ENCODE measurements around the gene CLEC2B.

Gene CLEC2B

GRCh38 chr12:9870286-9870866 is 1.2 kb upstream of the CLEC2B start:
- Histone ChIP-seq H2AFZ (ENCODE audit: insufficient read depth, low read length, poor library complexity) (no peak overlapping the region), H2BK5ac (ENCODE audit: low read depth, low read length, poor library complexity) (no peak overlapping the region), H3K79me2 (ENCODE audit: control insufficient read depth, insufficient read depth, low read length, poor library complexity) (no peaks in the 10 kb centered on the region), H3K4me2 (ENCODE audit: low read length) (no peak overlapping the region), H3K27ac (ENCODE audit: low read depth, low read length) (no peak overlapping the region), H2AK5ac (ENCODE audit: low read length) (no peak overlapping the region), H4K8ac (ENCODE audit: low read depth, low read length) (no peak overlapping the region), H4K12ac (ENCODE audit: low read depth, low read length) (no peak overlapping the region), H3K4me1 (ENCODE audit: control insufficient read depth in 1 of 2, insufficient read depth in 2 of 2, low read length in 2 of 2) (no peaks in the 10 kb centered on the region), H3K9me3 (ENCODE audit: insufficient read depth, low read depth, low read length) (no peaks in the 10 kb centered on the region), H2BK12ac (ENCODE audit: low read length) (no peak overlapping the region), H3K27me3 (ENCODE audit: insufficient read depth, low read length) (no peaks in the 10 kb centered on the region), H3K36me3 (ENCODE audit: control insufficient read depth in 1 of 2, insufficient read depth in 2 of 2, low read length in 2 of 2) (no peaks in the 10 kb centered on the region), H3K4ac (ENCODE audit: low read depth, low read length) (no peak overlapping the region), H3K9ac (ENCODE audit: low read length) (no peak overlapping the region), H2BK120ac (ENCODE audit: insufficient read depth, low read length, poor library complexity) (no peak overlapping the region), H4K91ac (ENCODE audit: low read depth, low read length) (no peak overlapping the region), H3K79me1 (ENCODE audit: low read length) (no peaks in the 10 kb centered on the region), H3K23ac (ENCODE audit: low read length) (no peak overlapping the region), H3K14ac (ENCODE audit: low read length) (no peak overlapping the region), H3K18ac (ENCODE audit: low read length) (no peak overlapping the region), H3K4me3 (ENCODE audit: low read depth, low read length) (no peak overlapping the region)
- no CpG with 5 or more reads among the region's 2 CpGs for WGBS (ENCODE audit: extremely low coverage, insufficient coverage, insufficient read length)
- DNase-seq, result no peak

- H2BK12ac ChIP-seq (ENCODE audit: low read length), result no peak overlapping the region
- H3K79me2 ChIP-seq (ENCODE audit: control insufficient read depth, insufficient read depth, low read length, poor library complexity), result no peaks in the 10 kb centered on the region
- H3K79me1 ChIP-seq (ENCODE audit: low read length), result no peaks in the 10 kb centered on the region
- no peaks in the 10 kb centered on the region for H3K36me3 ChIP-seq (ENCODE audit: control insufficient read depth in 1 of 2, insufficient read depth in 2 of 2, low read length in 2 of 2)
- no peak overlapping the region for H3K27ac ChIP-seq (ENCODE audit: low read depth, low read length)
- no peaks in the 10 kb centered on the region for H3K9me3 ChIP-seq (ENCODE audit: insufficient read depth, low read depth, low read length)
- H3K18ac ChIP-seq (ENCODE audit: low read length), result no peak overlapping the region
- no peak overlapping the region for H4K91ac ChIP-seq (ENCODE audit: low read depth, low read length)
- no peak overlapping the region for H3K9ac ChIP-seq (ENCODE audit: low read length)
- no peak overlapping the region for H2BK5ac ChIP-seq (ENCODE audit: low read depth, low read length, poor library complexity)
- no peak overlapping the region for H2AFZ ChIP-seq (ENCODE audit: insufficient read depth, low read length, poor library complexity)
- no peak overlapping the region for H3K23ac ChIP-seq (ENCODE audit: low read length)
- no peak overlapping the region for H3K14ac ChIP-seq (ENCODE audit: low read length)
- DNase-seq, result no peak
- no peaks in the 10 kb centered on the region for H3K4me1 ChIP-seq (ENCODE audit: control insufficient read depth in 1 of 2, insufficient read depth in 2 of 2, low read length in 2 of 2)
- H2BK120ac ChIP-seq (ENCODE audit: insufficient read depth, low read length, poor library complexity), result no peak overlapping the region
- no peak overlapping the region for H3K4me3 ChIP-seq (ENCODE audit: low read depth, low read length)
- H4K8ac ChIP-seq (ENCODE audit: low read depth, low read length), result no peak overlapping the region
- H3K4ac ChIP-seq (ENCODE audit: low read depth, low read length), result no peak overlapping the region
- no peak overlapping the region for H3K4me2 ChIP-seq (ENCODE audit: low read length)
- no CpG with 5 or more reads among the region's 4 CpGs for WGBS (ENCODE audit: extremely low coverage, insufficient coverage, insufficient read length)
- no peaks in the 10 kb centered on the region for H3K27me3 ChIP-seq (ENCODE audit: insufficient read depth, low read length)
- H4K12ac ChIP-seq (ENCODE audit: low read depth, low read length), result no peak overlapping the region
- no peak overlapping the region for H2AK5ac ChIP-seq (ENCODE audit: low read length)
Measured at GRCh38 chr12:9868951-9869306, 225 bp downstream of the CLEC2B start.

GRCh38 chr12:9868311-9868801 is 798 bp downstream of the CLEC2B start:
- Histone ChIP-seq H3K14ac (ENCODE audit: low read length) (no peak overlapping the region), H4K91ac (ENCODE audit: low read depth, low read length) (no peak overlapping the region), H3K23ac (ENCODE audit: low read length) (no peak overlapping the region), H3K9me3 (ENCODE audit: insufficient read depth, low read depth, low read length) (no peaks in the 10 kb centered on the region), H2BK12ac (ENCODE audit: low read length) (no peak overlapping the region), H2BK120ac (ENCODE audit: insufficient read depth, low read length, poor library complexity) (no peak overlapping the region), H3K4me3 (ENCODE audit: low read depth, low read length) (no peak overlapping the region), H2AK5ac (ENCODE audit: low read length) (no peak overlapping the region), H3K9ac (ENCODE audit: low read length) (no peak overlapping the region), H3K4me2 (ENCODE audit: low read length) (no peak overlapping the region), H3K79me1 (ENCODE audit: low read length) (no peaks in the 10 kb centered on the region), H2BK5ac (ENCODE audit: low read depth, low read length, poor library complexity) (no peak overlapping the region), H3K18ac (ENCODE audit: low read length) (no peak overlapping the region), H3K27me3 (ENCODE audit: insufficient read depth, low read length) (no peaks in the 10 kb centered on the region), H3K4ac (ENCODE audit: low read depth, low read length) (no peak overlapping the region), H4K12ac (ENCODE audit: low read depth, low read length) (no peak overlapping the region), H3K36me3 (ENCODE audit: control insufficient read depth in 1 of 2, insufficient read depth in 2 of 2, low read length in 2 of 2) (no peaks in the 10 kb centered on the region), H4K8ac (ENCODE audit: low read depth, low read length) (no peak overlapping the region), H3K79me2 (ENCODE audit: control insufficient read depth, insufficient read depth, low read length, poor library complexity) (no peaks in the 10 kb centered on the region), H3K27ac (ENCODE audit: low read depth, low read length) (no peak overlapping the region), H2AFZ (ENCODE audit: insufficient read depth, low read length, poor library complexity) (no peak overlapping the region), H3K4me1 (ENCODE audit: control insufficient read depth in 1 of 2, insufficient read depth in 2 of 2, low read length in 2 of 2) (no peaks in the 10 kb centered on the region)
- WGBS (ENCODE audit: extremely low coverage, insufficient coverage, insufficient read length), result no CpG with 5 or more reads among the region's 11 CpGs
- no peak for DNase-seq

GRCh38 chr12:9867531-9867930 is 1.6 kb downstream of the CLEC2B start:
- WGBS (ENCODE audit: extremely low coverage, insufficient coverage, insufficient read length), result no CpG with 5 or more reads among the region's 4 CpGs
- no peak overlapping the region for H2AFZ ChIP-seq (ENCODE audit: insufficient read depth, low read length, poor library complexity)

More at GRCh38 chr12:9867531-9867930, 1.6 kb downstream of the CLEC2B start:
- H3K79me1 ChIP-seq (ENCODE audit: low read length), result no peaks in the 10 kb centered on the region
- no peak overlapping the region for H3K4ac ChIP-seq (ENCODE audit: low read depth, low read length)
- no peak overlapping the region for H4K12ac ChIP-seq (ENCODE audit: low read depth, low read length)
- no peak overlapping the region for H2BK120ac ChIP-seq (ENCODE audit: insufficient read depth, low read length, poor library complexity)
- no peaks in the 10 kb centered on the region for H3K9me3 ChIP-seq (ENCODE audit: insufficient read depth, low read depth, low read length)
- no peak for DNase-seq
- no peaks in the 10 kb centered on the region for H3K79me2 ChIP-seq (ENCODE audit: control insufficient read depth, insufficient read depth, low read length, poor library complexity)
- no peak overlapping the region for H3K23ac ChIP-seq (ENCODE audit: low read length)
- no peak overlapping the region for H3K18ac ChIP-seq (ENCODE audit: low read length)
- H3K9ac ChIP-seq (ENCODE audit: low read length), result no peak overlapping the region
- no peak overlapping the region for H3K4me2 ChIP-seq (ENCODE audit: low read length)
- no peak overlapping the region for H4K91ac ChIP-seq (ENCODE audit: low read depth, low read length)
- H3K4me3 ChIP-seq (ENCODE audit: low read depth, low read length), result no peak overlapping the region
- H3K14ac ChIP-seq (ENCODE audit: low read length), result no peak overlapping the region
- no peak overlapping the region for H2AK5ac ChIP-seq (ENCODE audit: low read length)
- H3K27me3 ChIP-seq (ENCODE audit: insufficient read depth, low read length), result no peaks in the 10 kb centered on the region
- H3K36me3 ChIP-seq (ENCODE audit: control insufficient read depth in 1 of 2, insufficient read depth in 2 of 2, low read length in 2 of 2), result no peaks in the 10 kb centered on the region
- H3K27ac ChIP-seq (ENCODE audit: low read depth, low read length), result no peak overlapping the region
- H4K8ac ChIP-seq (ENCODE audit: low read depth, low read length), result no peak overlapping the region
- no peak overlapping the region for H2BK12ac ChIP-seq (ENCODE audit: low read length)
- H2BK5ac ChIP-seq (ENCODE audit: low read depth, low read length, poor library complexity), result no peak overlapping the region
- H3K4me1 ChIP-seq (ENCODE audit: control insufficient read depth in 1 of 2, insufficient read depth in 2 of 2, low read length in 2 of 2), result no peaks in the 10 kb centered on the region

Measured in trophoblast cell (in vitro differentiated cells and primary cell).